B cell (primary cell): ENCODE results near the gene FANCC. TPM values are rescaled to one million over a fixed set of nuclear protein-coding genes. Genes with fewer than 3 reads are reported as not detected.

Source experiments
- ATAC-seq: fragments of 200-7000 bp; cut with Tn5 transposase; one replicate; pipeline ENCODE4 v1.10.0; 2021; ENCODE audit warnings: low read depth, mild to moderate bottlenecking, moderate number of reproducible peaks, moderate library complexity
- CTCF ChIA-PET: fragments of 350-600 bp; sonication (Branson Sonifier 250); formaldehyde crosslinking; loops from one replicate; lab custom pipeline; 2021; ENCODE audit warnings: antibody characterized with exemption, inconsistent platforms; lab: Charles Lee
- POLR2A ChIA-PET: fragments of 350-600 bp; sonication (Branson Sonifier 250); formaldehyde crosslinking; loops from one replicate; lab custom pipeline; 2021; ENCODE audit warnings: antibody characterized with exemption; lab: Charles Lee
- DNase-seq: peaks from one replicate; pipeline ENCODE4 v3.0.0; 2013
- H2AFZ ChIP-seq: 2 replicates; pipeline ENCODE4 v1.6.1; 2012; ENCODE audit warnings: mild to moderate bottlenecking, low read depth, low read length; ENCODE audit not compliant: insufficient read depth, poor library complexity, severe bottlenecking
- H3K27ac ChIP-seq, 2 donors: 1 replicate in 1 of 2; 2 replicates in 1 of 2; pipeline ENCODE4 v1.5.1; 2012 to 2013; ENCODE audit warnings: low read length in 2 of 2, mild to moderate bottlenecking in 2 of 2, moderate library complexity in 1 of 2
- H3K27me3 ChIP-seq, 4 experiments: fragments of 200-600 bp in 1 of 4; sonication (generic) in 1 of 4; replicated peaks in 1 of 4; 1 replicate in 2 of 4; 2 replicates in 2 of 4; pipeline versions ENCODE4 v1.6.1 to v1.7.0; 2013 to 2016; ENCODE audit warnings: low read length in 3 of 4, mild to moderate bottlenecking in 2 of 4, mixed read lengths in 1 of 4, moderate library complexity in 1 of 4; ENCODE audit not compliant: insufficient read depth in 4 of 4, control insufficient read depth in 3 of 4; ENCODE audit errors: control extremely low read depth in 1 of 4
- H3K36me3 ChIP-seq, 2 experiments: replicated peaks in 1 of 2; 1 replicate in 1 of 2; 2 replicates in 1 of 2; pipeline versions ENCODE4 v1.6.1 to v1.7.1; 2013; ENCODE audit warnings: low read length in 1 of 2; ENCODE audit not compliant: insufficient read depth in 2 of 2, control insufficient read depth in 1 of 2; ENCODE audit errors: control extremely low read depth in 1 of 2, extremely low read depth in 1 of 2
- H3K4me1 ChIP-seq, 2 donors: fragments of 200-600 bp in 1 of 2; sonication (generic) in 1 of 2; 1 replicate in 1 of 2; 2 replicates in 1 of 2; pipeline versions ENCODE4 v1.5.1 to v1.6.1; 2013 to 2017; ENCODE audit warnings: low read length in 2 of 2; ENCODE audit not compliant: control insufficient read depth in 2 of 2, insufficient read depth in 2 of 2
- H3K4me2 ChIP-seq: replicated peaks from 2 replicates; pipeline ENCODE3; 2012; ENCODE audit warnings: mild to moderate bottlenecking, low read depth, low read length; ENCODE audit not compliant: poor library complexity, severe bottlenecking
- H3K4me3 ChIP-seq, 5 experiments: fragments of 200-600 bp in 1 of 5; sonication (generic) in 1 of 5; 1 replicate in 3 of 5; 2 replicates in 2 of 5; pipeline versions ENCODE4 v1.5.1 to v1.7.0; 2011 to 2016; ENCODE audit warnings: low read length in 4 of 5, mild to moderate bottlenecking in 4 of 5, low read depth in 2 of 5, control low read depth in 1 of 5, moderate library complexity in 1 of 5; ENCODE audit not compliant: insufficient read depth in 1 of 5; ENCODE audit errors: control extremely low read depth in 1 of 5, extremely low read depth in 1 of 5
- H3K79me2 ChIP-seq: fragments of 200-600 bp; sonication (generic); one replicate; pipeline ENCODE4 v1.6.0; 2016; ENCODE audit warnings: low read length; ENCODE audit not compliant: control insufficient read depth, insufficient read depth
- H3K9ac ChIP-seq: fragments of 200-600 bp; sonication (generic); 2 replicates; pipeline ENCODE4 v1.6.1; 2017; ENCODE audit warnings: mild to moderate bottlenecking, low read length, moderate library complexity
- H3K9me3 ChIP-seq, 3 donors: one replicate each; pipeline versions ENCODE4 v1.6.1 to v1.7.1; 2013; ENCODE audit warnings: low read length in 2 of 3; ENCODE audit not compliant: control insufficient read depth in 2 of 3, insufficient read depth in 1 of 3; ENCODE audit errors: control extremely low read depth in 1 of 3
- H4K20me1 ChIP-seq: 2 replicates; pipeline ENCODE4 v1.6.0; 2012; ENCODE audit warnings: mild to moderate bottlenecking, low read length; ENCODE audit not compliant: insufficient read depth, control insufficient read depth, poor library complexity, severe bottlenecking
- H3K27ac Mint-ChIP-seq: one replicate; pipeline ENCODE4 v1.8.0; 2021; ENCODE audit warnings: mixed read lengths
- H3K27me3 Mint-ChIP-seq: one replicate; pipeline ENCODE4 v1.8.0; 2021; ENCODE audit warnings: mixed read lengths
- H3K4me1 Mint-ChIP-seq: one replicate; pipeline ENCODE4 v1.8.0; 2021; ENCODE audit warnings: mixed read lengths
- H3K4me3 Mint-ChIP-seq: one replicate; pipeline ENCODE4 v1.8.0; 2021; ENCODE audit warnings: mixed read lengths
- H3K9me3 Mint-ChIP-seq: one replicate; pipeline ENCODE4 v1.8.0; 2022; ENCODE audit warnings: mixed read lengths; ENCODE audit not compliant: insufficient read depth
- EZH2 ChIP-seq: IDR thresholded peaks from 2 replicates; pipeline ENCODE4 v1.6.1; 2012; ENCODE audit warnings: borderline replicate concordance, low read depth, mild to moderate bottlenecking, moderate library complexity, low read length; ENCODE audit not compliant: insufficient read depth, poor library complexity, severe bottlenecking
- WGBS: methylation state at CpG from one replicate; pipeline ENCODE4 v1.1.5; 2013; ENCODE audit warnings: missing lambda C conversion rate; ENCODE audit not compliant: insufficient coverage; 5-methylcytosine and 5-hydroxymethylcytosine counted together
- intact Hi-C: fragments of 100-400 bp; cut with micrococcal nuclease; formaldehyde crosslinking; loops from one replicate; pipeline ENCODE4 v1.10.0; 2022
- polyA plus RNA-seq: library from polyadenylated mRNA; depleted of rRNA; stranded (reverse); fragments of >200 nt; gene quantifications from 2 replicates; pipeline ENCODE4 v1.2.3, GENCODE V29; 2012
- total RNA-seq, 2 donors: library from RNA; stranded (reverse); fragments of 120-200 nt in 1 of 2; gene quantifications; 1 replicate in 1 of 2; 2 replicates in 1 of 2; pipeline versions ENCODE4 v1.2.3 to v1.2.4, GENCODE V29; 2013 to 2022
- TF ChIP-seq, protein P1 (sequence below): fragments of 200-600 bp; IDR thresholded peaks from one replicate; pipeline ENCODE4 v1.8.0; 2022; ENCODE audit warnings: antibody characterized with exemption, mild to moderate bottlenecking

Gene FANCC
- total and polyA plus RNA-seq, 2 donors (not counting 1 experiment from before 2014, with no cell fraction given): 1.8 to 11.1 TPM

DNA sequence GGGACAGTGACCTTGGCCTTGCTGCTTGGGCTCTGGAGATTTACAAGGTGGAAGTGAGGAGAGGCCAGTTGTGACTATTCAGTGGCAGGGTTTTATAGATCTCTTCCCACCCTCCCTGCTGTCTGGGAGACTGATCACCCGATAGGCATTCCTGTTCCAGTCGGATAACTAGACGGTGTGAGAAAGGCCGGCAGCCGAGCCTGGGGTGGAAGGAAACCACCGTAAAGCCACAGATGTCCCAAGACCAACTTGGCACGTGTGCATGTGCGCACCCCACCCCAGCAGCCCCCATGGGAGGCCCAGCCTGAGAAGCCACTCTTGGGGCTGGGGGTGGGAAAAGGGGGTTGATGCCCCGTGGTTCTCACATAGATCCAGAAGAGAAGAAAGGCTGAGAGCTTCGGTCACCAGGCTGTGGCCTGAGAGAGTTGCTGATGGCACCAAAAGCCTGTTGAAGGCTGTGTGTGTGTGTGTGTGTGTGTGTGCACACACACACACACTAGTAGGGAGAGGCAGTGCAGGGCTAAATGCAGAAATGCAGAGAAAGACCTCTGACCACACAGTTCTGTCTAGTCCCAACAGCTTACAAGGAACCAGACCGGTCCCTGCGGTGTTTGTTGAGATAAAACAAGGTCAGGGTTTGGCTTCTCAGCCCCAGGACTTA lies 225.8 kb downstream of the FANCC start:
- Mint-ChIP-seq H3K27ac (no peak overlapping the region), H3K27me3 (no peaks in the 10 kb centered on the region), H3K4me3 (no peak overlapping the region), H3K9me3 (no peaks in the 10 kb centered on the region), H3K4me1 (no peaks in the 10 kb centered on the region)
- H3K36me3 ChIP-seq: no peaks in the 10 kb centered on the region
- no peak overlapping the region for H3K4me3 ChIP-seq
- no peaks in the 10 kb centered on the region for H4K20me1 ChIP-seq
- no peak for ATAC-seq
- intact Hi-C loops: no loop called here
- ChIA-PET POLR2A (no interaction called here), CTCF (no interaction called here)
- no peak overlapping the region for H3K9ac ChIP-seq
- no peak overlapping the region for H3K27ac ChIP-seq
- no peak overlapping the region for H2AFZ ChIP-seq
- H3K27me3 ChIP-seq: peaks cover 0 to 2% (median 0%) of the 10 kb centered on the region in 4 experiments
- TF ChIP-seq, protein P1, sequence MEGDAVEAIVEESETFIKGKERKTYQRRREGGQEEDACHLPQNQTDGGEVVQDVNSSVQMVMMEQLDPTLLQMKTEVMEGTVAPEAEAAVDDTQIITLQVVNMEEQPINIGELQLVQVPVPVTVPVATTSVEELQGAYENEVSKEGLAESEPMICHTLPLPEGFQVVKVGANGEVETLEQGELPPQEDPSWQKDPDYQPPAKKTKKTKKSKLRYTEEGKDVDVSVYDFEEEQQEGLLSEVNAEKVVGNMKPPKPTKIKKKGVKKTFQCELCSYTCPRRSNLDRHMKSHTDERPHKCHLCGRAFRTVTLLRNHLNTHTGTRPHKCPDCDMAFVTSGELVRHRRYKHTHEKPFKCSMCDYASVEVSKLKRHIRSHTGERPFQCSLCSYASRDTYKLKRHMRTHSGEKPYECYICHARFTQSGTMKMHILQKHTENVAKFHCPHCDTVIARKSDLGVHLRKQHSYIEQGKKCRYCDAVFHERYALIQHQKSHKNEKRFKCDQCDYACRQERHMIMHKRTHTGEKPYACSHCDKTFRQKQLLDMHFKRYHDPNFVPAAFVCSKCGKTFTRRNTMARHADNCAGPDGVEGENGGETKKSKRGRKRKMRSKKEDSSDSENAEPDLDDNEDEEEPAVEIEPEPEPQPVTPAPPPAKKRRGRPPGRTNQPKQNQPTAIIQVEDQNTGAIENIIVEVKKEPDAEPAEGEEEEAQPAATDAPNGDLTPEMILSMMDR: no peak
- no peak for TF ChIP-seq EZH2
- WGBS: 14% methylated on average over 6 of the region's 12 CpGs
- H3K79me2 ChIP-seq: no peaks in the 10 kb centered on the region
- no peaks in the 10 kb centered on the region for H3K9me3 ChIP-seq
- no peaks in the 10 kb centered on the region for H3K4me1 ChIP-seq
- no peak for DNase-seq
- H3K4me2 ChIP-seq: no peak overlapping the region

DNA sequence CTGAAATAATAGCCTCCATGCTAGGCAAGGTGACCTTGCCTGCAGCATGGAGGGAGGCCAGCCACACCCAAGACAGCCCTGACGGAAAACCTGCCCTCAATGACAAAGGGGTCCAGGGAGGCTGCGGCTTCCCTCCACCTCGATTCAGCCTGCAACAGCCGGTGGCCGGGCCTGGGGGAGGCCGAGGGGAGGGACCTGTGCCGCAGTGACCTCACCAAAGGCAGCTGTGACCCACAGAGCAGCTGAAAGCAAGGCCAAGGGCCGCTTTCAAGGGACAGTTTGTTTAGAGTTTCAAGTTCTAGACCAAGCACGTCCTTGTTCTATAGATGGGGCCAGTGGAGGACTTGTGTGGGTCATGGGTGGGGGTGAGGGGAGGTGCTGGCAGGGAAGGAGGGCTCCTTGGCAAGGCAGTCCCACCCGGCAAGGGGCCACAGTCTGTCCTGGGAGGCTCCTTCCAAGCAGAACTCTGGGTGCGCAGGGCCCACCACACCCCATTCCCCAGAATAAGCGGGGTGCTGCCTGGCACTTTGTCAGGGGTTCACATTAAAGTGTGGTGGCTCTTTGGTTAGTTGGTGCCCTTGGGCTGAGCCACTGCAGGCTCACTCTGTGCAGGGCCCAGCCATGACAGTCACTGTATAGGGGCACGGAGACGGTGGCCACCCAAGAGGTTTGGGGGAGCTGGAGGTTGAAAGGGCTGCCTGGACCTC lies 226.5 kb downstream of the FANCC start:
- H3K27ac ChIP-seq: no peak overlapping the region
- Mint-ChIP-seq H3K4me3 (no peak overlapping the region), H3K9me3 (no peaks in the 10 kb centered on the region), H3K4me1 (no peaks in the 10 kb centered on the region), H3K27me3 (no peaks in the 10 kb centered on the region), H3K27ac (no peak overlapping the region)
- no peak overlapping the region for H3K4me3 ChIP-seq
- TF ChIP-seq EZH2: no peak
- no peak overlapping the region for H3K4me2 ChIP-seq
- H3K79me2 ChIP-seq: no peaks in the 10 kb centered on the region
- ChIA-PET CTCF (no interaction called here), POLR2A (no interaction called here)
- peaks cover 0 to 2% (median 0%) of the 10 kb centered on the region in 4 experiments for H3K27me3 ChIP-seq
- ATAC-seq (no peak), DNase-seq (no peak)
- intact Hi-C loops: no loop called here
- no peaks in the 10 kb centered on the region for H4K20me1 ChIP-seq
- H3K9ac ChIP-seq: no peak overlapping the region
- H2AFZ ChIP-seq: no peak overlapping the region
- H3K36me3 ChIP-seq: no peaks in the 10 kb centered on the region
- no peaks in the 10 kb centered on the region for H3K9me3 ChIP-seq
- WGBS: 95% methylated on average over 11 of the region's 14 CpGs
- no peaks in the 10 kb centered on the region for H3K4me1 ChIP-seq
